ENCODE results near the gene SIX5. TPM values are rescaled to one million over a fixed set of nuclear protein-coding genes. Genes with fewer than 3 reads are reported as not detected.
"Not testable (repeated sequence)": the region's sequence is repeated elsewhere in the genome, so short reads cannot be mapped to it uniquely, and the experiment has no call there.

SIX5 gene
- total and polyA plus RNA-seq, 4 donors, result 2.7 to 9.9 (median 4.4) TPM

GRCh38 chr19:45730368-45731288 lies 38.4 kb downstream of the SIX5 start, which contains the start of gene FBXO46 (continued):
- TF ChIP-seq ZBTB33 (IDR thresholded peaks at IDR 0.05) (peak; percentile 94), GABPA (IDR thresholded peaks at IDR 0.05 in 1 of 2, conservative IDR thresholded peaks at IDR 0.05 in 1 of 2) (peak; percentile 27 to 88), RXRA (IDR thresholded peaks at IDR 0.05) (peak; percentile 46 to 58), RAD21 (IDR thresholded peaks at IDR 0.05) (peak; percentile 51 to 56), NR2F2 (IDR thresholded peaks at IDR 0.05) (peak; percentile 60), YY1 (IDR thresholded peaks at IDR 0.05) (peak; percentile 97), HNF4A (conservative IDR thresholded peaks at IDR 0.05) (peak in 1 of 2 donors; percentile 43)

GRCh38 chr19:45729800-45730290 lies 39.2 kb downstream of the SIX5 start:
- no peaks in the 10 kb centered on the region for H3K9me3 ChIP-seq (ENCODE audit: control insufficient read depth in 4 of 4, low read length in 3 of 4)
- peak overlapping the region; percentile 42 to 69 for H3K9ac ChIP-seq (ENCODE audit: low read depth in 1 of 2, low read length in 2 of 2)
- H3K4me1 ChIP-seq (ENCODE audit: control insufficient read depth in 4 of 4, insufficient read depth in 4 of 4, low read length in 3 of 4), result peaks cover 0 to 18% (median 8%) of the 10 kb centered on the region in 4 donors
- peak overlapping the region in 1 of 2 donors; percentile 35 for H3K27ac ChIP-seq (ENCODE audit: low read depth in 1 of 2, low read length in 2 of 2)
- peaks cover 0 to 1% (median 0%) of the 10 kb centered on the region in 4 donors for H3K36me3 ChIP-seq (ENCODE audit: control insufficient read depth in 4 of 4, insufficient read depth in 3 of 4, low read depth in 1 of 4, low read length in 3 of 4)
- no peak for TF ChIP-seq JUND (IDR thresholded peaks at IDR 0.05)
- H3K4me3 ChIP-seq (ENCODE audit: low read depth in 1 of 3, low read length in 3 of 3), result peak overlapping the region; percentile 66 to 94 (median 80)
- no peak for DNase-seq (ENCODE audit: low spot score)
- H3K27me3 ChIP-seq (ENCODE audit: control insufficient read depth in 4 of 4, insufficient read depth in 4 of 4, low read length in 3 of 4), result no peaks in the 10 kb centered on the region
- 9% methylated on average over 10 of the region's 10 CpGs for WGBS

- not testable (repeated sequence) for DNase-seq (ENCODE audit: low spot score); H3K9me3 ChIP-seq (ENCODE audit: control insufficient read depth in 4 of 4, low read length in 3 of 4); H3K4me3 ChIP-seq (ENCODE audit: low read depth in 1 of 3, low read length in 3 of 3); H3K36me3 ChIP-seq (ENCODE audit: control insufficient read depth in 4 of 4, insufficient read depth in 3 of 4, low read depth in 1 of 4, low read length in 3 of 4); H3K27me3 ChIP-seq (ENCODE audit: control insufficient read depth in 4 of 4, insufficient read depth in 4 of 4, low read length in 3 of 4); H3K9ac ChIP-seq (ENCODE audit: low read depth in 1 of 2, low read length in 2 of 2); H3K27ac ChIP-seq (ENCODE audit: low read depth in 1 of 2, low read length in 2 of 2)
- WGBS, result 97% methylated on average over 18 of the region's 18 CpGs
- peaks cover 0 to 18% (median 8%) of the 10 kb centered on the region in 4 donors for H3K4me1 ChIP-seq (ENCODE audit: control insufficient read depth in 4 of 4, insufficient read depth in 4 of 4, low read length in 3 of 4)
Measured at GRCh38 chr19:45728683-45729082, 40.4 kb downstream of the SIX5 start.

- not testable (repeated sequence) for H3K9ac ChIP-seq (ENCODE audit: low read depth in 1 of 2, low read length in 2 of 2); H3K9me3 ChIP-seq (ENCODE audit: control insufficient read depth in 4 of 4, low read length in 3 of 4); DNase-seq (ENCODE audit: low spot score); H3K36me3 ChIP-seq (ENCODE audit: control insufficient read depth in 4 of 4, insufficient read depth in 3 of 4, low read depth in 1 of 4, low read length in 3 of 4); H3K4me3 ChIP-seq (ENCODE audit: low read depth in 1 of 3, low read length in 3 of 3); H3K27me3 ChIP-seq (ENCODE audit: control insufficient read depth in 4 of 4, insufficient read depth in 4 of 4, low read length in 3 of 4)
- peak overlapping the region; percentile 74 to 88 for H3K27ac ChIP-seq (ENCODE audit: low read depth in 1 of 2, low read length in 2 of 2)
- peaks cover 5 to 25% (median 17%) of the 10 kb centered on the region in 4 donors for H3K4me1 ChIP-seq (ENCODE audit: control insufficient read depth in 4 of 4, insufficient read depth in 4 of 4, low read length in 3 of 4)
- 97% methylated on average over 11 of the region's 11 CpGs for WGBS
Measured at GRCh38 chr19:45720065-45720464, 49.0 kb downstream of the SIX5 start.

All from liver (tissue), 9 donors.